GM12878 (cell line): ENCODE measurements around the gene NCF4. TPM values are rescaled to one million over a fixed set of nuclear protein-coding genes. Genes with fewer than 3 reads are reported as not detected.
A peak's percentile ranks its signal among the peaks of the same experiment; 100 is the strongest.

Source experiments
- BCL3 ChIP-seq: IDR thresholded peaks from 2 replicates; pipeline ENCODE4 v1.6.1; 2011; ENCODE audit warnings: borderline replicate concordance, low read depth, mild to moderate bottlenecking, moderate library complexity, low read length; ENCODE audit not compliant: insufficient read depth, poor library complexity, severe bottlenecking
- CBX3 ChIP-seq: fragments of 200-600 bp; sonication (generic); IDR thresholded peaks from 2 replicates; pipeline ENCODE4 v1.6.1; 2016; ENCODE audit warnings: low read depth, borderline replicate concordance
- CBX5 ChIP-seq: sonication (generic); IDR thresholded peaks from 2 replicates; pipeline ENCODE4 v1.6.1; 2016; ENCODE audit warnings: low read depth, moderate library complexity, mild to moderate bottlenecking, inconsistent platforms
- CEBPZ ChIP-seq: fragments of 150-350 bp; IDR thresholded peaks from 2 replicates; pipeline ENCODE4 v1.6.1; 2016; ENCODE audit warnings: low read depth, low read length
- HSF1 ChIP-seq: fragments of 150-350 bp; IDR thresholded peaks from 2 replicates; pipeline ENCODE4 v1.6.1; 2014; ENCODE audit warnings: mild to moderate bottlenecking, low read depth, low read length
- MLLT1 ChIP-seq: fragments of 450-650 bp; IDR thresholded peaks from 2 replicates; pipeline ENCODE4 v1.6.1; 2016; ENCODE audit warnings: mild to moderate bottlenecking
- USF2 ChIP-seq: IDR thresholded peaks from 2 replicates; pipeline ENCODE4 v1.6.1; 2011; ENCODE audit warnings: low read depth, low read length, improper control_type of control experiment, borderline replicate concordance
- ZNF687 ChIP-seq: fragments of 450-650 bp; IDR thresholded peaks from 2 replicates; pipeline ENCODE4 v1.6.1; 2017; ENCODE audit warnings: mild to moderate bottlenecking, moderate library complexity
- polyA plus RNA-seq, 11 experiments: library from polyadenylated mRNA; depleted of rRNA in 4 of 11; unstranded in 6 of 11; stranded (reverse) in 5 of 11; fragments of >200 nt; fragmentation: Nextera tagmentation in 4 of 11; fragmentation: Illumina TruSeq in 1 of 11; extraction: Ambion mirVana in 4 of 11; extraction: Trizol in 1 of 11; gene quantifications; 1 replicate in 1 of 11; 2 replicates in 10 of 11; pipeline versions ENCODE4 v1.2.1 to v1.2.3, GENCODE V29; 2011 to 2016; ENCODE audit warnings: inconsistent platforms in 2 of 11, missing spikeins in 2 of 11, low read depth in 1 of 11
- total RNA-seq, 4 experiments: library from RNA; depleted of rRNA in 3 of 4; stranded (reverse); fragments of >200 nt in 3 of 4; fragmentation: Illumina TruSeq in 1 of 4; extraction: Trizol in 1 of 4; gene quantifications; 2 replicates each; pipeline versions ENCODE4 v1.2.1 to v1.2.3, GENCODE V29; 2013 to 2021

NCF4 gene
- total and polyA plus RNA-seq, 10 of the 15 experiments (the other 5 are each of a cell fraction or from before 2014, with no cell fraction given): 22.9 to 136 (median 72.5) TPM

- TF ChIP-seq ZNF687: peak; percentile 66; the same call in 1 of the 2 replicates
- TF ChIP-seq CEBPZ: no peak
- peak; percentile 47 for TF ChIP-seq BCL3
- TF ChIP-seq MLLT1: peak; percentile 75; the same call in 1 of the 2 replicates
- no peak for TF ChIP-seq CBX3
- 0 out of 2 replicates have a peak, but pooled peaks have one; percentile 51 for TF ChIP-seq CBX5
- TF ChIP-seq USF2: peak; percentile 75
- TF ChIP-seq HSF1: no peak; the same call in 1 of the 2 replicates
Measured at GRCh38 chr22:36901411-36902142, 40.8 kb downstream of the NCF4 start (continued).
